Stimulated activated CD8-positive, alpha-beta memory T cell treated with anti-CD3 and anti-CD28 coated beads, Interleukin-15, amount 100 ng/mL, for 24 hours (primary cell): ENCODE results near the gene DCAF11.
"Not testable (repeated sequence)": the region's sequence is repeated elsewhere in the genome, so short reads cannot be mapped to it uniquely, and the experiment has no call there.

Source experiments
- DNase-seq: peaks from one replicate; pipeline ENCODE4 v3.0.0-alpha.2; 2020; ENCODE audit warnings: low read depth

Gene DCAF11

DNA sequence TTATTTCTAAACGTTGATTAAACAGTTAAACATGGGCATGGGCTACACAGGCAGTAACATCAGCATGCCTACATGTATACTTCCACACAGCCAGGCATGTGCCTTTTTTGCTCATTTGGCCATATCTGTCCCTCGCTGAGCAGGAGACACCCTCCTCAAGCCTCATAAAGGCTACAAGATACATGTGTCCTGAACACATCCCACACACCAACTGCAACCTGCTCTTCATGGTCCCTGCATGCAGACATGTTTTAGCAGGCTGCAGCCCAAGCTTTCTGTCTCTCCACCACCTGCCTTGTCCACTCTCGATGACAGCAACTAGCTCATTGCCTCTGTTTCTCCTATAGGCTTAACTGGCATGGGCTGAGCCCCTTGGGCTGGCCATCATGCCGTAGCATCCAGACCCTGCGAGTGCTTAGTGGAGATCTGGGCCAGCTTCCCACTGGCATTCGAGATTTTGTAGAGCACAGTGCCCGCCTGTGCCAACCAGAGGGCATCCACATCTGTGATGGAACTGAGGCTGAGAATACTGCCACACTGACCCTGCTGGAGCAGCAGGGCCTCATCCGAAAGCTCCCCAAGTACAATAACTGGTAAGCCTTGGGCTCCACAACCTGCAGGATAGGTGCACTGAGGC lies 17.9 kb upstream of the DCAF11 start:
- no peak for DNase-seq

DNA sequence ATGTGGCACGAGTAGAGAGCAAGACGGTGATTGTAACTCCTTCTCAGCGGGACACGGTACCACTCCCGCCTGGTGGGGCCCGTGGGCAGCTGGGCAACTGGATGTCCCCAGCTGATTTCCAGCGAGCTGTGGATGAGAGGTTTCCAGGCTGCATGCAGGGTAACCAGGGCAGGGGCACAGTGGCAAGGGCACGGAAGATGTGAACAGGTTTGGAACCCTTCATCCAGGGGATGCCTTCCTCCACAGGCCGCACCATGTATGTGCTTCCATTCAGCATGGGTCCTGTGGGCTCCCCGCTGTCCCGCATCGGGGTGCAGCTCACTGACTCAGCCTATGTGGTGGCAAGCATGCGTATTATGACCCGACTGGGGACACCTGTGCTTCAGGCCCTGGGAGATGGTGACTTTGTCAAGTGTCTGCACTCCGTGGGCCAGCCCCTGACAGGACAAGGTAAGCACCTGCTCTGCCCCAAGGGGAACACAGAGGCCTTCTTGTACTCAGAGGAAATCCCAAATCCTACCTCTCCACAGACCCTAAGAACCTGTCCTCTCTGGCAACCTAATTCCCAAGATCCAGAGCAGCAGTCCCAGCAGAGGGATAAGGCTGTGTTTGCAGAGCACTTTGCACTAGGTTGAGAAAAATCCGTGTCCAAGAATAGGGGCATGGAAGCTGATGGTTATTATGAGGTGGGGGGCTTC lies 16.2 kb upstream of the DCAF11 start:
- no peak for DNase-seq

DNA sequence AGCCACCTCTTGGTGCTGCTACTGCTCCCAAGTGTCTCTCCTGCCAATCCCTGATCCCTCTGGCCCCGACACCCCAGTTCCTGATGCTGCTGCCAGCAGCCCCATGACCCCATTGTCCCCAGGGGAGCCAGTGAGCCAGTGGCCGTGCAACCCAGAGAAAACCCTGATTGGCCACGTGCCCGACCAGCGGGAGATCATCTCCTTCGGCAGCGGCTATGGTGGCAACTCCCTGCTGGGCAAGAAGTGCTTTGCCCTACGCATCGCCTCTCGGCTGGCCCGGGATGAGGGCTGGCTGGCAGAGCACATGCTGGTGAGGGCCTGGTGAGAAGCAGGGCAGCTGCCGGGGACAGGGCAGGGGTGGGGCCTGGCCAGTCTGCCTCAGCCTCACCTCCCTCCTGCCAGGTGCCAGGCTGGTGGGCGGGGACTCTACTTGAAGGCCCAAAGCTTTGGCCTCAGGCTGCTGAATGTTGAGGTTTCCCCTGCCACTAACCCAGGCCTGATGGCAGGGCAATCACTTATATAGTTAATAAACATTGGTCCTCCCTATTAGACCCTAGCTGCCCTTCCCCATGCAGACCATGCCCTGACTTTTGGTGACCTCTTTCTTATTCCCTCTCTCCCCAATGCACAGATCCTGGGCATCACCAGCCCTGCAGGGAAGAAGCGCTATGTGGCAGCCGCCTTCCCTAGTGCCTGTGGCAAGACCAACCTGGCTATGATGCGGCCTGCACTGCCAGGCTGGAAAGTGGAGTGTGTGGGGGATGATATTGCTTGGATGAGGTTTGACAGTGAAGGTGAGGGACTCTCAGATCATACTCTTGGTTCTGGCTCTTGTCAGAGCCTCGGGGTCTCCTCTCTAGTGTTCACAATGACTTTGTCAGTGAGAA lies 15.4 kb upstream of the DCAF11 start:
- DNase-seq, result no peak

DNA sequence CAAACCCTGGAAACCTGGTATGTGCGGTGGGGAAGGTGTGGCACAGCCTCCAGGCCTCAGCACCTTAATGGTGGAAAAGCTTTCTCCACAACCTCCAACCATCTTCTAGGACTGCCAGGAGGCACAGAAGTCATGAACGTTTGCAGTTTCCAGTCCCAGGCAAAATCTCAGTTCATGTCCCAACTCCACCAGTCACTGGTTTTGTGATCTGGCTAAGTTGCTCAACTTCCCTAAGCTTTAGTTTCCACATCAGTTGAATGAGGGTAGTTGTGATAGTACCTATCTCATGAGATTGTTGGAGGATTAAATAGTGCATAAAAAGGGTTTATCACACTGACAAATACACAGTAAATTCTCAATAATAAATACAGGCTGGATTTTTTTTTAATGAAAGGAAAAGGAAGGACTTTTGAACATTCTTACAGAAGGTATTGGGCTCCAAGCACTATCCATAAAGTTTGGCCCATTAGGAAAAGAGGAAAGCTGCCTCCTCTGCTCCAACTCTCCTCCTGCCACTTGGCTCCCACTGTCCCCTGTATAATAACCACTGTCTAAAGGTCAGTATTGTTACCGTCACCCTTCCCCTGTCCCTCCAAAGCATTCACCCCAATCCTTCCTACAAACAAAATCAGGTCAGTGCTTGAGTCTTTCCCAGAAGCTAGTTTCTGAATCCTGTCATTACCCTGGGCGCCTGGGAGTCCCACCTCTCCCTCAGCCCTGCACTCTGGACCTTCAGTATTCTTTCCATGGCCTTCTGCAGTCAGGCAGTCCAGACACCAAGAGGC lies 14.2 kb upstream of the DCAF11 start:
- DNase-seq, result no peak

DNA sequence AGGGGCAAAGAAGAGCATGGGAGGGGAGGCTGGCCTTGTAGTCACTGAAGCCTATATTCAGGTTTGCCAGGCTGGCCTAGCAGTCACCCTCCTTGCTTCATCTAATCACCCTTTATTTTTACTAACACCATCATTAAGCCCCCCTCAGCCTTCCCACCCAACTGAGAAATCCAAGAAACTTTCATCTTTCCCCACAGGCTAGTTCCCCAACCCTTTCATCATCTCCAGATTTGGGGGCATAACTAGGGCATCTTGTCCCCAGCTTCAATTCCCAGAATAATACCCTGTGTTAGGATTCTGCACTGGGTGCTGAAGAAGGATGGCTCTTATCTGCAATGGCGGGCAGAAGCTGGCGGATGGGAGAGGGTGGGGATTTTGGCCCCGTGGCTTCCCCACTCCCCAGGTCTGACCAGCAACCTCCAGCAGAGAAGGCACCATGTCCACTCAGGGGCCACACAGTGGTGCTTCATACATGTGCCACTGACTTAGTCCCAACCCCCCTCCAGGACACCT lies 13.5 kb upstream of the DCAF11 start:
- DNase-seq, result no peak

DNA sequence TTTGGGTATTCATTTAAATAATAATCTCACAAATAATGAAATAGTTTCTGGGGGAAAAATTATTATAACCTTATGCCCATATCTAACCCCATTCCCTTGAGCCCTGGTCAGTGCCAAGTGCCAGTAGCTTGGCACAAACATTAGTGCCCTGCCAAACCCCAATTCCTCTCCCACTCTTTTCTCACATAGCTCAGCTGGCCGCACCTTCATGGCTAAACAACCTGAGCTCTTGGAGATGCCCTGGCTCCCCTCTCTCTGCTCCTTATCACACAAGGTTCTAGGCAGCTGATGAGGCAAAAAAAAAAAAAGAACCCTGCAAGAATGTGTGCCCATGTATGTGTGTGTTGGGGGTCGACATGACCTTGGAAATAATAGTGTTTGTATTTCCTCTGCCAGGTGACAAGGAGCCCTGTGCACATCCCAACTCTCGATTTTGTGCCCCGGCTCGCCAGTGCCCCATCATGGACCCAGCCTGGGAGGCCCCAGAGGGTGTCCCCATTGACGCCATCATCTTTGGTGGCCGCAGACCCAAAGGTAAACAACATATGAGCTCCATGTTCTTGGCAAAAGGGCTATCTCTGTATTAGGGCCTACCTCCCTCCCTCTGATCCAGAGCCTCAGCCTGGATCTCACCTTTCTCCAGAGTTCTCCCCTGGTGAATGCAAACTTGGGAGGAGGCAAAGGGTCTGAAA lies 12.1 kb upstream of the DCAF11 start:
- DNase-seq, result no peak

DNA sequence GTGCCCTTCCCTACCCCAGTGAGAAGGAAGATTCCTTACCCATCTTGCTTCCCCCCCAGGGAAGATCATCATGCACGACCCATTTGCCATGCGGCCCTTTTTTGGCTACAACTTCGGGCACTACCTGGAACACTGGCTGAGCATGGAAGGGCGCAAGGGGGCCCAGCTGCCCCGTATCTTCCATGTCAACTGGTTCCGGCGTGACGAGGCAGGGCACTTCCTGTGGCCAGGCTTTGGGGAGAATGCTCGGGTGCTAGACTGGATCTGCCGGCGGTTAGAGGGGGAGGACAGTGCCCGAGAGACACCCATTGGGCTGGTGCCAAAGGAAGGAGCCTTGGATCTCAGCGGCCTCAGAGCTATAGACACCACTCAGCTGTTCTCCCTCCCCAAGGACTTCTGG lies 11.1 kb upstream of the DCAF11 start:
- no peak for DNase-seq

DNA sequence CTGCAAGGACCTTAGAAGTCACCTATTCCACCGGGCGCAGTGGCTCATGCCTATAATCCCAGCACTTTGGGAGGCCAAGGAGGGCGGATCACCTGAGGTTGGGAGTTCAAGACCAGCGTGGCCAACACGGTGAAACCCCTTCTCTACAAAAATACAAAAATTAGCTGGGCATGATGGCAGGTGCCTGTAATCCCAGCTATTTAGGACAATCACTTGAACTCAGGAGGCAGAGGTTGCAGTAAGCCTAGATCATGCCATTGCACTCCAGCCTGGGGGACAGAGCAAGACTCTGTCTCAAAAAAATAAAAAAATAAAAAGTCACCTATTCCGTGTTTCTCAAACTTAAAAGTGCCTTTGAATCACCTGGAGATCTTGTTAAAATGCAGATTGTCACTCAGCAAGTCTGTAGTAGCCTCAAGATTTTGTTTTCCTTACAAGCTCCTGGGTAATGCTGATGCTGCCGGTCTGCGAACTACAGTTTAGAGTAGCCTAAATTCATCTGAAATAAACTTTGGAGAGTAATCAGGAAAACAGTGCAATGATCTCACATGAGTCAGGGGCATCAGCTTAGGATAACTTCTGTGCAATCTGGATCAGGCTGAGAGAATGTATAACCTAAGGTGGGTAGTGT lies 8.9 kb upstream of the DCAF11 start:
- not testable (repeated sequence) for DNase-seq

DNA sequence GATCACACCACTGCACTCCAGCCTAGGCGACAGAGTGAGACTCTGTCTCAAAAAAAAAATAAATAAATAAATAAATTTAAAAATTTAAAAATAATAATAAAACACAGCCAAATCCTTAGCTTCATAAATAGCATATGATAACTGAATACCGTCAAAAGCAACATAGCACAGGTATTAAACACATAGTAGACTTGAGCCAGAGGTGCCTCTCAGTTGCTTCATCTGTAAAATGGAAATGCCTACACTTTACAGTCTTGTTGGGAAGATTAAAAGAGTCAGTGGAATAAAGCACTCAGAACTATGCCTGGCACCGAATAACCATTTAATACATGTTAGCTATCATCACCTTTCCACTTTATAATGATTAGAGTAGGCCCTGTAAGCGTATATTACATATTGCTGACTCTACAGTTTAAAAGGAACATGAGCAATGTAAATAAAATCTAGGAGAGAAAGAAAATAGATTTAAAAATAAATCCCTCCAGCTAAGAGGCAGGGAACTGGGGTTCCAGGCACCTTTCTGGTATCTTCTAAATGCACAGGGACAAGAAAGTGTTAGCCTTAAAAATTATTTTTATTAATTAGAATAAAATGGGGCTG lies 7.8 kb upstream of the DCAF11 start:
- DNase-seq, result no peak

DNA sequence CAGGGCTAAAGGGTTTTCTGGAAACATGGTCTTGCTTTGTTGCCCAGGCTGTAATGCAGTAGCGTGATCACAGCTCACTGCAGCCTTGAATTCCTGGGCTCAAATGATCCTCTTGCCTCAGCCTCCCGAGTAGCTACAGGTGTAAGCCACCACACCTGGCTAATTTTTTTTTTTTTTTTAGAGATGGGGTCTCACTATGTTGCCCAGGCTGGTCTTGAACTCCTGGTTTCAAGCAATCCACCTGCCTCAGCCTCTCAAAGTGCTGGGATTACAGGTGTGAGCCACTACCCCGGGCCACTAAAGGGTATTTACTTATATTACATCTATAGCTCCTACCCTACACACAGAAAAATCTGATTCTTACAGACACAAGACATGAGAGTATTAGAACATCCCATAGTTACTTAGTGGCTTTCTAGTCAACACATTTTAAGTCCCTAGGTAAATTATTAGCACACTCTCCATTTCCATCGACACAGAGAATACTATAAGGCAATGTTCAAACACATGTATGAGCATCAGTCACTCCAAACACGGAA lies 6.2 kb upstream of the DCAF11 start:
- no peak for DNase-seq

DNA sequence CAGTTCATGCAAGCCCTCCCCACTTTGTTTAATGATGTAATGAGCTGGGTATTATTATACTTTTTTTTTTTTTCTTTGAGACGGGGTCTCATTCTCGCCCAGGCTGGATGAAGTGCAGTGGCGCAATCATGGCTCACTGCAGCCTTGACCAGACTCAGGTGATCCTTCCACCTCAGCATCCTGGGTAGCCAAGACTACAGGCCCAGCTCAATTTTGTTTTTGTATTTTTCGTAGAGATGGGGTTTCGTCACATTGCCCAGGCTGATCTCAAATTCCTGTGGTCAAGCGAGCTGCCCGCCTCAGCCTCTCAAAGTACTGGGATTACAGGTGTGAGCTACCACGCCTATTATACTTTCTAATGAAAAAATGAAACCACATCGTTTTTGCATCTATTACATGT lies 4.5 kb upstream of the DCAF11 start:
- no peak for DNase-seq

DNA sequence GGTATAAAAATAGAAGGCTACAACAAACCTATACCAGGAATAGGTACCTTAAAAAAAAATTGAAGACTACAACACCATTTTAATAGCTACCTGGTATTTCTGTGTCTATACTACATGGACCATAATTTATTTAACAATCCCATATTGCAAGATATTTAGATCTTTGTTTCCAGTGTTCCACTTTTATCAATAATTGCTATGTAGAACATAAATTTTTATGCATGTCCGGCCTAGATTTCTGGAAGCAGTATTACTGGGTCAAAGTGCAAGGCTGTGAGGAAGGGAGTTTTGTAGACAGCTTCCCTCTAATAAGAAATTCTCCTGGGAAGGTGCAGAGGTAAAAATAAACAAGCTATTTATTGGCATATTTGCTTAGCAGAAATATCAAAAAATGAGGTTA lies 4.1 kb upstream of the DCAF11 start:
- no peak for DNase-seq

DNA sequence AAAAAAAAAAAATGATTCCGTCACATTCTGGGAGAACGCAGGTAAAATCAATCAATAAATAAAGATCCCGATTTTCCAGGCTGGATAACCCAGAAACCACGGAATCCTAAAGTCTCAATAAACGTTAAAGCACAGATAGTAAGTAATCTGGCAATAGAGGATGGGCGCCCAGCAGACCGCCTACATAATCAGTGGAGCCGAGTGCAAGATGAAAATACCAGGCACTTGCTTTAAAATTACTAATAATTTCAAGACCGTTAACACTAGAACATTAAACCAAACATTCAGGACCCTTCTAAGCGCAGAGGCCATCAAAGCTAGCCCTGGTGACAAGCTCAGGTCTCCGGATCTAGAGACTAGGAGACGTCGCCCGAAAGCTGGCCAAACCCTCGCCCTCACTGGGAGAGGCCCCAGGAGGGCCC lies 1.2 kb upstream of the DCAF11 start:
- no peak for DNase-seq

DNA sequence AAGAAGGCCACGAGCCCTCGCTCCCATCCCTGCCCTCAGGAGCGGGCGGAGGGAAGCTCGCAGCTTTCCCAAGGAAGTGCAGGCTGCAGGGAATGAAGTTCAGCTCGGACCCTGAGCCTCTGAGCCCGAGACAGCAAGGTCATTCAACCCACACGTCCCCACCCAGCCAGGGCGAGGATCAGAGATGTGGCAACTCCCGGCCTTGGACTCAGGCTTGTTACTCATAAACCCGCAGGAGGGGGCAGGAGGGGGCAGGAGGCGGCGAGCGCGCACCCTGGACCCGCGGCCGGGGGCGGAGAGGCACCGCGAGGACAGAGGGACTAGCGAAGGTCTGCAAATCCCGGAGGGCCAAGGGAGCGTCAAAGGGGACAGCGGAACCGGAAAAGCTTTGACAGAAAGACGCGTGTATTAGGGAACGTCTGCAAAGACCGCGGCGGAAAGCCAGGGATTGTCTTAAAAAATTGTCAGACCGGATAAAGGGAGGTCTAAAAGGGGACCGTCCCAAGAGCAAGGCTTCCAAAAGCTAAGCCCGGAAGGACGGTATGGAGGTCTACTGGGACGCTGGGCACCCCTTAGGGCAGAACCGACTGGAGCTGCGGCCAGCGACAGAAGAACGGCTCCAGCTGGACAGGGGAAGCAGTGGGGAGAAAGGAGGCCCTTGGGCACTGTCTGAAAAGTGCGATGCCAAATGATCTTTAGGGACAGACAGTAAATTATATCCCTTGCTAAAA lies 611 bp upstream of the DCAF11 start:
- DNase-seq, result peak; percentile 43

DNA sequence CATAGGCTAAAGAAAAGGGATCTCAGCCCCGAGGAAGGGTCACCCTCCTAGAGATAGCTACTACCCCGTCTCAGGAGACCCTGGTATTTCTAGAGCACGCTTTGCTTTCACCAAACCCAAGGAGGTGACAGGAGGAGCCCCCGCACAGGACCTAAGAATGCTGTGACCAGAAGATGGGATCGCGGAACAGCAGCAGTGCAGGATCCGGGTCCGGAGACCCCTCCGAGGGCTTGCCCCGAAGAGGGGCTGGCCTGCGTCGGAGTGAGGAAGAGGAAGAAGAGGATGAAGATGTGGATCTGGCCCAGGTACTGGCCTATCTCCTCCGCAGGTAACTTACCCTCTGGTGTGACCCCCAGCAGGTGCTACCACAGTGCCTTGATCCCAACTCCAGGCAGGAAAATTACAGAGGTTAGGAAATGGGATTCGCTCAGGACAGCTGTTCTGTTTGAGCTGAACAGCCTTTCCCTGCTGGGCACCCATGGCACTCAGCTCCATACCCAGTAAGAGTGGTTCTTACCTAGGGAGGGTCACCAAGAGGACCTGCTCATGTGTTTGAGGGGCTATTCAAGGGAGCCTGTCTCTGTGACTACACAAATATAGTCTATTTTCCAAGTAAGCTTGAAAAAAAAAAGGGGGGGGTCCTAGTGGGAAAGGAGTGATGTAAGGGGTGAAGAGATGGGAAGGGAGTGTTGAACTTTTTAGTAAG lies 998 bp downstream of the DCAF11 start:
- DNase-seq, result no peak

DNA sequence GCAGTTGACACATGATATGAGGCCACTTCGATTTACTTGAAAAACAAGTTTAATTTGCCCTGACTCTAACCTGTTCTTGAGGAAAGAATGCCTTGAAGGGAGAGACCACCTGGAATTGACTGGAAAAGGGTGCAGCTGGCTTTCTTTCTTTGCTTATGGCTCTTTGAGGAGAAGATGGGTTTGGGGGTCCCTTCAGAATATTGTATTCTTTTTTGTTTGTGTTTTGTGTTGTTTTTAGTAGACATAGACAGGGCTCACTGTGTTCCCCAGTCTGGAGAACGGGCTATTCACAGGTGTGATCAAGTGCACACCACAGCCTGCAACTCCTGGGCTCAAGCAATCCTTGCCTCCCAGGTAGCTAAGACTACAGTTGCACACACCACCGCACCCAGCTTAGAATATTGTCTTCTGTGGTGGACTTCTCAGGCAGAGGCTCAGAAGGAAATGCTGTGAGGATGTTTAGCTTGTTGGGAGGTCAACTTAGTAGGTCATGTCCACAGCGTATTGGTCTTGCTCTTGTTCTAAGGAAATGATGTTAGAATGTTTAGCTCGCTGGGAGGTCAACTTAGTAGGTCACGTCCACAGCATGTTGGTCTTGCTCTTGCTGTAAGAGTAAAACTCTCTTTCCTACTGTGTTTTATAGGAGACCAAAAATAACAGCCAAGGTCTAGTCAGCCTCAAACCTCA lies 1.7 kb downstream of the DCAF11 start:
- DNase-seq, result no peak

DNA sequence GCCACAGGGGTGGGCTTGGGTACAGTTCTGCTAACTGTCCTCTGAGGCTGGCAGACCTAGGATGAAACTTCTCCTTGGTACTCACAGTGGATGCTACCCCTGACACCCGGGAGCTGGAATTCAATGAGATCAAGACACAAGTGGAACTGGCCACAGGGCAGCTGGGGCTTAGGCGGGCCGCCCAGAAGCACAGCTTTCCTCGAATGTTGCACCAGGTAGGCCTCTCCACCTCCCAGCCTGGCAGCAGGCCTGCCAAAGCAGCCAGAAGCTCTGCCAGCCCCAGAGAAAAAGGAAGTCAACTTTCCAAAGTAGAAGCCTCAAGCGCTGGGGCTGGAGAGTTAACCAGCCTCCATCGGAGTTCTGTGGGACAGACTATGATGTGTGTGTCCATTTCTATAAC lies 2.6 kb downstream of the DCAF11 start:
- DNase-seq, result no peak

DNA sequence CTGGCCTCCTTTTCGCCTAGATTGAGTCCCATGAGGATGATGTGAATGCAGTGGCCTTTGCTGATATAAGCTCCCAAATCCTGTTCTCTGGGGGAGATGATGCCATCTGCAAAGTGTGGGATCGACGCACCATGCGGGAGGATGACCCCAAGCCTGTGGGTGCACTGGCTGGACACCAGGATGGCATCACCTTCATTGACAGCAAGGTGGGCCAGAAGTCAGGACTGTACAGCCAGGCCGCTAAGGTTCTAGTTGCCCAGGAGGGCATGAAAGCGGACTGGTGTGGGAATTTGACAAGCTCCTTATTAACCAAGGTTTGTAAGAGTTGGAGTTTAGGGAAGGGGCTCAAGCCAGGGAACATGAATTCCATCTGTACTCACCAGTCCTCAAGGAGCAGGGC lies 5.1 kb downstream of the DCAF11 start:
- DNase-seq, result no peak
